HL-60 (cell line): ENCODE measurements around the gene TMEM117.

Experiments
- DNase-seq, 2 experiments: peaks; one replicate each; pipeline ENCODE4 v3.0.0-alpha.2; 2010 to 2020; ENCODE audit warnings: low read depth in 1 of 2, low spot score in 1 of 2
- H3K27ac ChIP-seq: fragments of 250-450 bp; sonication (Bioruptor Pico); replicated peaks from 2 replicates; pipeline ENCODE4 v1.5.1; 2020; ENCODE audit warnings: mild to moderate bottlenecking, moderate library complexity
- H3K27me3 ChIP-seq: fragments of 250-450 bp; sonication (Bioruptor Pico); 2 replicates; pipeline ENCODE4 v1.5.1; 2021; ENCODE audit warnings: mild to moderate bottlenecking, moderate library complexity; ENCODE audit not compliant: insufficient read depth, poor library complexity, severe bottlenecking
- H3K4me3 ChIP-seq: replicated peaks from 2 replicates; pipeline ENCODE4 v1.5.1; 2011; ENCODE audit warnings: mild to moderate bottlenecking, control low read depth, low read length; ENCODE audit not compliant: insufficient read depth
- CTCF ChIP-seq: IDR thresholded peaks from one replicate; pipeline ENCODE4 v1.5.1; 2011; ENCODE audit warnings: low read length, control low read depth, inconsistent platforms; ENCODE audit not compliant: insufficient read depth
- GABPA ChIP-seq: IDR thresholded peaks from 2 replicates; pipeline ENCODE4 v1.6.1; 2012; ENCODE audit warnings: low read depth
- POLR2AphosphoS5 ChIP-seq: IDR thresholded peaks from 2 replicates; pipeline ENCODE4 v1.6.1; 2012; ENCODE audit warnings: low read depth
- REST ChIP-seq: IDR thresholded peaks from 2 replicates; pipeline ENCODE4 v1.6.1; 2012; ENCODE audit warnings: low read depth; ENCODE audit not compliant: insufficient replicate concordance
- SPI1 ChIP-seq: IDR thresholded peaks from 2 replicates; pipeline ENCODE4 v1.6.1; 2012; ENCODE audit warnings: low read depth, mild to moderate bottlenecking, borderline replicate concordance

The TMEM117 gene

GRCh38 chr12:44307506-44308168, 471.8 kb downstream of the TMEM117 start:
- TF ChIP-seq GABPA (no peak), CTCF (no peak), REST (no peak), POLR2AphosphoS5 (no peak), SPI1 (no peak)
- H3K4me3 ChIP-seq: no peak overlapping the region
- no peak for DNase-seq
- H3K27me3 ChIP-seq: no peaks in the 10 kb centered on the region
- no peak overlapping the region for H3K27ac ChIP-seq

GRCh38 chr12:44313188-44313587, 477.3 kb downstream of the TMEM117 start:
- Histone ChIP-seq H3K4me3 (no peak overlapping the region), H3K27me3 (no peaks in the 10 kb centered on the region), H3K27ac (no peak overlapping the region)
- no peak for DNase-seq
- TF ChIP-seq GABPA: no peak
- TF ChIP-seq CTCF: no peak
- TF ChIP-seq POLR2AphosphoS5: no peak
- no peak for TF ChIP-seq SPI1
- TF ChIP-seq REST: no peak

GRCh38 chr12:44314007-44314500, 478.2 kb downstream of the TMEM117 start:
- no peaks in the 10 kb centered on the region for H3K27me3 ChIP-seq
- no peak for DNase-seq
- no peak overlapping the region for H3K27ac ChIP-seq
- no peak overlapping the region for H3K4me3 ChIP-seq
- TF ChIP-seq SPI1: no peak
- no peak for TF ChIP-seq GABPA
- no peak for TF ChIP-seq CTCF
- TF ChIP-seq REST: no peak
- no peak for TF ChIP-seq POLR2AphosphoS5
